GM23338 (cell line): ENCODE measurements around the gene PIANP. TPM values are rescaled to one million over a fixed set of nuclear protein-coding genes. Genes with fewer than 3 reads are reported as not detected.

Source experiments
- ATAC-seq: fragments of 200-7000 bp; cut with Tn5 transposase; 3 replicates; pipeline ENCODE4 v1.9.1; 2020
- DNase-seq: peaks from one replicate; pipeline ENCODE4 v3.0.0-alpha.2; 2015; ENCODE audit warnings: low spot score
- H2AFZ ChIP-seq: fragments of 200-600 bp; sonication (generic); 2 replicates; pipeline ENCODE4 v1.8.0; 2016; ENCODE audit warnings: antibody characterized with exemption, mild to moderate bottlenecking, moderate library complexity
- H3F3A ChIP-seq: fragments of 200-600 bp; sonication (generic); replicated peaks from 2 replicates; pipeline ENCODE4 v1.8.0; 2017; ENCODE audit warnings: antibody characterized with exemption, mixed run types, low read depth
- H3K27ac ChIP-seq: fragments of 200-600 bp; sonication (generic); 2 replicates; pipeline ENCODE4 v1.6.1; 2016; ENCODE audit warnings: low read depth
- H3K27me3 ChIP-seq: fragments of 200-600 bp; sonication (generic); 2 replicates; pipeline ENCODE4 v1.8.0; 2016; ENCODE audit warnings: mild to moderate bottlenecking, mixed run types, moderate library complexity; ENCODE audit not compliant: insufficient read depth
- H3K36me3 ChIP-seq: fragments of 200-600 bp; sonication (generic); 2 replicates; pipeline ENCODE4 v1.8.0; 2016; ENCODE audit warnings: mild to moderate bottlenecking; ENCODE audit not compliant: insufficient read depth
- H3K4me1 ChIP-seq: fragments of 200-600 bp; sonication (generic); 2 replicates; pipeline ENCODE4 v1.8.0; 2016; ENCODE audit warnings: mild to moderate bottlenecking, moderate library complexity; ENCODE audit not compliant: insufficient read depth
- H3K4me2 ChIP-seq: fragments of 200-600 bp; sonication (generic); 2 replicates; pipeline ENCODE4 v1.7.1; 2017; ENCODE audit warnings: mixed run types
- H3K4me3 ChIP-seq: fragments of 200-600 bp; sonication (generic); 2 replicates; pipeline ENCODE4 v1.6.1; 2016; ENCODE audit warnings: mixed run types
- H3K79me2 ChIP-seq: fragments of 200-600 bp; sonication (generic); replicated peaks from 2 replicates; pipeline ENCODE4 v1.8.0; 2017; ENCODE audit warnings: mild to moderate bottlenecking; ENCODE audit not compliant: insufficient read depth
- H3K9me2 ChIP-seq: fragments of 200-600 bp; sonication (generic); 2 replicates; pipeline ENCODE4 v1.8.0; 2017; ENCODE audit not compliant: insufficient read depth
- H4K20me1 ChIP-seq: fragments of 200-600 bp; sonication (generic); replicated peaks from 2 replicates; pipeline ENCODE4 v1.8.0; 2017; ENCODE audit warnings: mild to moderate bottlenecking; ENCODE audit not compliant: insufficient read depth
- H3K27ac Mint-ChIP-seq: 2 replicates; pipeline ENCODE4 v1.8.0; 2020; ENCODE audit warnings: inconsistent platforms, mild to moderate bottlenecking, moderate library complexity, mixed read lengths
- H3K27me3 Mint-ChIP-seq: 3 replicates; pipeline ENCODE4 v1.8.0; 2022; ENCODE audit warnings: low read depth, mild to moderate bottlenecking, moderate library complexity, mixed read lengths, inconsistent platforms; ENCODE audit not compliant: insufficient read depth, poor library complexity
- H3K36me3 Mint-ChIP-seq: 3 replicates; pipeline ENCODE4 v1.8.0; 2021; ENCODE audit warnings: low read depth, mild to moderate bottlenecking, inconsistent platforms, moderate library complexity, mixed read lengths
- H3K4me1 Mint-ChIP-seq: 3 replicates; pipeline ENCODE4 v1.8.0; 2020; ENCODE audit warnings: mild to moderate bottlenecking, inconsistent platforms, mixed read lengths
- H3K4me3 Mint-ChIP-seq: 3 replicates; pipeline ENCODE4 v1.8.0; 2021; ENCODE audit warnings: moderate library complexity, mild to moderate bottlenecking, inconsistent platforms, mixed read lengths
- H3K9me3 Mint-ChIP-seq: 3 replicates; pipeline ENCODE4 v1.8.0; 2020; ENCODE audit warnings: moderate library complexity, mild to moderate bottlenecking, inconsistent platforms, mixed read lengths
- CTCF ChIP-seq, 2 experiments: fragments of 200-600 bp in 1 of 2; sonication (generic) in 1 of 2; conservative IDR thresholded peaks; 2 replicates each; pipeline versions ENCODE4 v1.5.1 to v1.6.1; 2016 to 2017; ENCODE audit warnings: antibody characterized with exemption in 2 of 2, low read depth in 2 of 2, mild to moderate bottlenecking in 2 of 2, moderate library complexity in 1 of 2
- ETS1 ChIP-seq: IDR thresholded peaks from 2 replicates; pipeline ENCODE4 v1.6.1; 2016; ENCODE audit warnings: antibody characterized with exemption
- EZH2 ChIP-seq: fragments of 200-600 bp; sonication (generic); IDR thresholded peaks from one replicate; pipeline ENCODE4 v1.8.0; 2017; ENCODE audit warnings: antibody characterized with exemption, mild to moderate bottlenecking, low read depth; ENCODE audit not compliant: unreplicated experiment
- EZH2phosphoT487 ChIP-seq: fragments of 200-600 bp; sonication (generic); IDR thresholded peaks from one replicate; pipeline ENCODE4 v1.8.1; 2018; ENCODE audit warnings: antibody characterized with exemption; ENCODE audit not compliant: unreplicated experiment
- JUNB ChIP-seq: IDR thresholded peaks from one replicate; pipeline ENCODE4 v1.6.1; 2016; ENCODE audit warnings: antibody characterized with exemption; ENCODE audit not compliant: unreplicated experiment
- POLR2AphosphoS5 ChIP-seq: IDR thresholded peaks from 2 replicates; pipeline ENCODE4 v1.6.1; 2016; ENCODE audit warnings: antibody characterized with exemption, low read depth
- STAT1 ChIP-seq: IDR thresholded peaks from one replicate; pipeline ENCODE4 v1.6.1; 2016; ENCODE audit warnings: antibody characterized with exemption; ENCODE audit not compliant: unreplicated experiment
- ZNF114 ChIP-seq: fragments of 250-450 bp; sonication (Bioruptor Pico); IDR thresholded peaks from 2 replicates; pipeline ENCODE4 v1.5.0; 2020; ENCODE audit warnings: mild to moderate bottlenecking, moderate library complexity
- ZNF331 ChIP-seq: fragments of 250-450 bp; sonication (Bioruptor Pico); IDR thresholded peaks from 2 replicates; pipeline ENCODE4 v1.5.0; 2020; ENCODE audit warnings: low read depth, mild to moderate bottlenecking, moderate library complexity
- ZNF462 ChIP-seq: fragments of 250-450 bp; sonication (Bioruptor Pico); IDR thresholded peaks from 2 replicates; pipeline ENCODE4 v1.5.0; 2020; ENCODE audit warnings: mild to moderate bottlenecking, moderate library complexity
- polyA plus RNA-seq: library from polyadenylated mRNA; unstranded; fragments of >200 nt; fragmentation: Nextera tagmentation; extraction: Ambion mirVana; gene quantifications from 2 replicates; pipeline ENCODE4 v1.2.1, GENCODE V29; 2016
- total RNA-seq: library from RNA; depleted of rRNA; stranded (reverse); fragments of >200 nt; shearing (Covaris generic); gene quantifications from 2 replicates; pipeline ENCODE4 v1.2.3, GENCODE V29; 2014
- TF ChIP-seq, protein P1 (sequence below): IDR thresholded peaks from one replicate; pipeline ENCODE4 v1.6.1; 2018; ENCODE audit warnings: antibody characterized with exemption; ENCODE audit not compliant: unreplicated experiment

PIANP gene
- total and polyA plus RNA-seq, 2 experiments from 2014 or later = 2.2 to 6.4 TPM

- TF ChIP-seq, protein P1, sequence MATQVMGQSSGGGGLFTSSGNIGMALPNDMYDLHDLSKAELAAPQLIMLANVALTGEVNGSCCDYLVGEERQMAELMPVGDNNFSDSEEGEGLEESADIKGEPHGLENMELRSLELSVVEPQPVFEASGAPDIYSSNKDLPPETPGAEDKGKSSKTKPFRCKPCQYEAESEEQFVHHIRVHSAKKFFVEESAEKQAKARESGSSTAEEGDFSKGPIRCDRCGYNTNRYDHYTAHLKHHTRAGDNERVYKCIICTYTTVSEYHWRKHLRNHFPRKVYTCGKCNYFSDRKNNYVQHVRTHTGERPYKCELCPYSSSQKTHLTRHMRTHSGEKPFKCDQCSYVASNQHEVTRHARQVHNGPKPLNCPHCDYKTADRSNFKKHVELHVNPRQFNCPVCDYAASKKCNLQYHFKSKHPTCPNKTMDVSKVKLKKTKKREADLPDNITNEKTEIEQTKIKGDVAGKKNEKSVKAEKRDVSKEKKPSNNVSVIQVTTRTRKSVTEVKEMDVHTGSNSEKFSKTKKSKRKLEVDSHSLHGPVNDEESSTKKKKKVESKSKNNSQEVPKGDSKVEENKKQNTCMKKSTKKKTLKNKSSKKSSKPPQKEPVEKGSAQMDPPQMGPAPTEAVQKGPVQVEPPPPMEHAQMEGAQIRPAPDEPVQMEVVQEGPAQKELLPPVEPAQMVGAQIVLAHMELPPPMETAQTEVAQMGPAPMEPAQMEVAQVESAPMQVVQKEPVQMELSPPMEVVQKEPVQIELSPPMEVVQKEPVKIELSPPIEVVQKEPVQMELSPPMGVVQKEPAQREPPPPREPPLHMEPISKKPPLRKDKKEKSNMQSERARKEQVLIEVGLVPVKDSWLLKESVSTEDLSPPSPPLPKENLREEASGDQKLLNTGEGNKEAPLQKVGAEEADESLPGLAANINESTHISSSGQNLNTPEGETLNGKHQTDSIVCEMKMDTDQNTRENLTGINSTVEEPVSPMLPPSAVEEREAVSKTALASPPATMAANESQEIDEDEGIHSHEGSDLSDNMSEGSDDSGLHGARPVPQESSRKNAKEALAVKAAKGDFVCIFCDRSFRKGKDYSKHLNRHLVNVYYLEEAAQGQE = no peak
- TF ChIP-seq ETS1 = peak; percentile 82
Measured at GRCh38 chr12:6688543-6688998, 12.0 kb downstream of the PIANP start (continued).

DNA sequence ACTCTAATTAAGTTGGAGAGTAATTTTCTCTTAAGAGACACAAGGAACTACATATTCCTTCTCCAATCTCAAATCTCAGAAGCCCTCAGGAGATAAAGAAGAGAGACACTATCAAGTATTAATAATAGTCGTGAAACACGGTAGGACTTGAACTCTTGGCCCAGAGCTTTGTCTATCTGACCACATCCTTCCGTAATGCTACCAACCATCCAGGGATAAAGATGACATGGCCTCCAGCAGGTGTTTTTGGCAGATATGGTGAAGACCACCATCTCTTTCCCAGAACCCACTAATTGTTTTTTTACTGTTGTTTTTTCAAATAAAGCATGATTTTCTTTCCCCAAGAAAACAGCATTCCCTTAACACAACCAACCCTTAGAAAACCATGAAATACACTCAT is 14.8 kb downstream of the PIANP start:
- Histone ChIP-seq H4K20me1 (peaks cover 35% of the 10 kb centered on the region), H3K36me3 (no peaks in the 10 kb centered on the region; the same call in 1 of the 2 replicates)
- TF ChIP-seq EZH2 (no peak), STAT1 (no peak), ZNF114 (CRISPR knock-in tag) (no peak), JUNB (no peak), CTCF (conservative IDR thresholded peaks at IDR 0.05; ENCODE audit: low read depth in 2 of 2) (no peak), ZNF331 (no peak), POLR2AphosphoS5 (no peak), EZH2phosphoT487 (no peak), ZNF462 (CRISPR knock-in tag) (no peak), ETS1 (no peak)

More for the DNA sequence above, 14.8 kb downstream of the PIANP start:
- DNase-seq = no peak
- no peak overlapping the region; the same call in 1 of the 2 replicates for H3K27ac ChIP-seq
- peaks cover 23% of the 10 kb centered on the region for H3K4me1 Mint-ChIP-seq
- H3K4me2 ChIP-seq = no peak overlapping the region
- no peaks in the 10 kb centered on the region for H3K9me3 Mint-ChIP-seq
- peaks cover 79% of the 10 kb centered on the region for H3K79me2 ChIP-seq
- no peak overlapping the region for H3K4me3 Mint-ChIP-seq
- peaks cover 9% of the 10 kb centered on the region for H3F3A ChIP-seq
- no peak overlapping the region for H3K27ac Mint-ChIP-seq
- H3K9me2 ChIP-seq = no peaks in the 10 kb centered on the region
- no peak overlapping the region for H2AFZ ChIP-seq
- H3K4me1 ChIP-seq = peaks cover 18% of the 10 kb centered on the region
- H3K4me3 ChIP-seq = no peak overlapping the region
- H3K27me3 ChIP-seq = no peaks in the 10 kb centered on the region
- H3K36me3 Mint-ChIP-seq = peaks cover 11% of the 10 kb centered on the region; the same call in 1 of the 3 replicates
- H3K27me3 Mint-ChIP-seq = peaks cover 16% of the 10 kb centered on the region
- ATAC-seq = no peak
